EH (cell line): ENCODE measurements around the gene ADRA1B.

Source experiments
- DNase-seq: peaks from one replicate; pipeline ENCODE4 v3.0.0-alpha.2; 2015; ENCODE audit warnings: low read depth

The ADRA1B gene

GRCh38 chr5:159928122-159928909 is 12.0 kb downstream of the ADRA1B start:
- peak; percentile 85 for DNase-seq

DNA sequence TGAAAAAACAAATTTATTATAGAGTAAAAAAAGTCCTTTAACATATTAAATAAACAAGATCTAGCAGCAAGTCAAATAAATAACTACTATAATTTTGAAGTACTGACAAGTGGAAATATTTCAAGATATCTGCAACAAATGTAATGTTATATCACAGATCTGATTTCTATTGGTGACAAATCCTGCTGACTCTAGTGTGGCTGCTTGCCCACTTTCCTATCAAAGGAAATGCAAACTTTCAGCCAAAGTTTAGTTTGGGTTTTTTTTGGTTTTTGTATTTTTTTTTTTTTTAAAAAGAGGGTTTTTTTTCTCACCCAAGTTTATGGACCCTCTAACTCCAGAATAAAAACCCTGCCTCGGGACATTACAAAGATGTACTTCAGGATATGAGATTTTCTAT is 12.9 kb downstream of the ADRA1B start:
- DNase-seq = no peak

DNA sequence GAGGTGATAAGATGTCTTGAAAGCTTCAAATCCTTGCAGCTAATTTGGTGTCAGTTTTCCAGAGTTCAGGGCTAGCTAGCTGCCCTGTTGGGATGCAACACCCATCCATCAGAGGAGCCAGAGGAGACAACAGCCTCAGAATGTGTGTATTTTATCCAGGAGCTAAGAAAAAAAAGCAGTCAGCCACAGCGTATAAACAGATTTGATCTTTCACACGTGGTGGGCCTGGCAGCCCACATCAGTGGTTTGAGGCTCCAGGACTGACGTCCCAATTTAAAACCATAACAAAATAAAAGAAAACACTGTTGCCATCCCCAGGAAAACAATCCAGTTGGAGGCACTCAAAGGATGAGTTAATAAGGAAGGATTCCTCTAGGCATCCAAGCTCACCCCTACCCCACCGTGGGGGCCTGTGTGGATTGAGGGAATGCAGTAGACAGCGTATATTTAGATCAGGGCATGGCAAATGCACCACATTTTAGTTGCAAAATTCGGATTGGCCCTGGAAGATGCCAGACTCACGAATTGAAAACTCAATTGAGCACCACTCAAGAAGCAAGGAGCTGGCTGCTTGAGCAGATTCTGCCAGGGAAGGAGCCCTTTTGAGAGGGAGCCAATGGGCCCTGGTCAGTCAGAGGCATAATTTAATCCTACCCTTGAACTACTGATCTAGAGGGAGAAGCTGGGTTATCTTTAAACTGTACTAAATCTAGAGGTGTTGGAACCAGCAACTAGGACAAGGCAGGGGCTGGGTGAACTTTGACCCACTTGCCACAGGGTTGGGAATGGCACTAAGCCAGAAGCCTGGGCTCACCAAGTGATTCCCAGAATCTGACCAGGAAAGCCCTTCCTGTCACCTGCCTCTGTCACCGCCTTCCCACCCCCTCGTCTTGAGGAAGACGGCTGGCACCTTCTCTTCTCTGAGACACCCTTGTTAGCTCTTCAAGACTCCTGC is 17.5 kb downstream of the ADRA1B start:
- DNase-seq = peak; percentile 9

DNA sequence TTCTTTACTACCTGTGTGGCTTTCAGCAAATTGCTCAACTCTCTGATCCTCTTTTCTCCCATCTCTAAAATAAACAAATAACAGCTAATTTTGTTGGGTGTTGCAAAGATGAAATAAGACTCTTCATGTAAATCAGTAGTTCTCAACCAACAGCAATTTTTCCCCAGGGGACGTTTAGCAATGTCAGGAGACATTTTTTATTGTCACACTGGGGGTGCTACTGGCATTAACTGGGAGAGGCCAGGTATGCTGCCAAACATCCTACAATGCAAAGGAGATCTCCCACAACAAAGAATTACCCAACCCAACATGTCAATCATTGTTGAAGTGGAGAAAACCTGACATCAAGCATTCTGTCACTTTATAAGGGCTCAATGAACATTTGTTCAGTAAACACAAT is 19.7 kb downstream of the ADRA1B start:
- DNase-seq = no peak

GRCh38 chr5:159936686-159937329 is 20.5 kb downstream of the ADRA1B start:
- DNase-seq = no peak

- no peak for DNase-seq
These were observed 21.3 kb downstream of the ADRA1B start for GRCh38 chr5:159937580-159937979.

- no peak for DNase-seq
These were observed 27.0 kb downstream of the ADRA1B start for GRCh38 chr5:159943326-159943725.

- DNase-seq = no peak
These were observed 27.8 kb downstream of the ADRA1B start for GRCh38 chr5:159944056-159944600.

DNA sequence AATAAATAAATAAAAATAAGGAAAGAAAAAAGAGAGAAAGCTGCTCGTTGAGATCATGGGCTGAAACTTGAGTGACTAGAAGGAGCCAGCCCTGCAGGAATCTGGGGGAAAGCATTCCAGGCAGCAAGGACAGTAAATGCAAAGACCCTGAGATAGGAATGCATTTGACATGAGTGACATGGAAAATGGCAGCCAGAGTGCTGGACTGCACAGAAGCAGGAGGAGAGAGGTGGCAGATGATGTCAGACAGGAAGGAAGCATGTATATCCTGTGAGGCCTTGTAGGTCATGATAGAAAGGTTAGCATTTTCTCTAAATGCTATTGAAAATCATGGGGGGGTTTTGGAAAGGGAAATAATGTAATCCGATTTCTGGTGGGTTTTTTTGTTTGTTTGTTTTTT is 29.1 kb downstream of the ADRA1B start:
- no peak for DNase-seq

- DNase-seq = peak; percentile 41
These were observed 31.6 kb downstream of the ADRA1B start for GRCh38 chr5:159947708-159948358.

- peak; percentile 25 for DNase-seq
These were observed 35.1 kb downstream of the ADRA1B start for GRCh38 chr5:159951387-159951786.

DNA sequence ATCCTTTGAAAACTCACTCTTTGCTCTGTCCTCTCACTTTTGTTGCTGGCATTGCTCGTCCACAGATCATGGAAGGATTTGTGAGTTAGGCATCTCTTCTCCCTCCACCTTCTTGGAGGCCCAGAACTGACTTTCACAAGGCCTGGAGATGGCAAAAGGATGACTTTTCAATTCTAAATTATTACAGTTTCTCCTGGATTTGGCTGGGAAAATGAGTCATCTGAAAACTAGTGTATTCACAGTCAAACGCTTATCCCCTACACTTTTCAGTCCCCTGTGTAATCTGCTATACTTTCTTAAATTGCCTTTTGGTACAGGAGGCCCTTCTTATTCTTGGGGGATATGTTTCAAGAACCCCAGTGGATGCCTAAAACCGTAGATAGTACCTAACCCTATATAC is 35.6 kb downstream of the ADRA1B start:
- peak; percentile 29 for DNase-seq

- no peak for DNase-seq
These were observed 37.3 kb downstream of the ADRA1B start for GRCh38 chr5:159953609-159954008.

GRCh38 chr5:159955056-159955624 is 38.9 kb downstream of the ADRA1B start:
- no peak for DNase-seq

DNA sequence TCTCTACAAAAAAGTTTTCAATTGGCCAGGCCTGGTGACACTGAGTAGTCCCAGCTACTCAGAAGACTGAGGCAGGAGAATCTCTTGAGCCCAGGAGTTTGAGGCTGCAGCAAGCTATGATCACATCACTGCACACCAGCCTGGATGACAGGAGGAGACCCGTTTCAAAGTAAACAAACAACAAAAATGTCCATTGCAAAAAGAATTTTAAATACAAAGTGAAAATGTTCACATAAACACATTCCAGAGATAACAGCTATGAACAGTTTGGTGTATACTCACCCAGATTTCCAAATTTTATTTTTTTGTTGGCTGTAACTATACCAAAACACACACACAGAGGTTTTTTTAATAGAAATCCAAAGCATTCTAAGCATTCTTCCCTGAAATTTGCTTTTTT is 39.8 kb downstream of the ADRA1B start:
- DNase-seq = peak; percentile 51

GRCh38 chr5:159961176-159962160 is 45.2 kb downstream of the ADRA1B start:
- DNase-seq = no peak

GRCh38 chr5:159962214-159962613 is 45.9 kb downstream of the ADRA1B start:
- DNase-seq = no peak

- DNase-seq = no peak
These were observed 47.7 kb downstream of the ADRA1B start for GRCh38 chr5:159963935-159964334.

DNA sequence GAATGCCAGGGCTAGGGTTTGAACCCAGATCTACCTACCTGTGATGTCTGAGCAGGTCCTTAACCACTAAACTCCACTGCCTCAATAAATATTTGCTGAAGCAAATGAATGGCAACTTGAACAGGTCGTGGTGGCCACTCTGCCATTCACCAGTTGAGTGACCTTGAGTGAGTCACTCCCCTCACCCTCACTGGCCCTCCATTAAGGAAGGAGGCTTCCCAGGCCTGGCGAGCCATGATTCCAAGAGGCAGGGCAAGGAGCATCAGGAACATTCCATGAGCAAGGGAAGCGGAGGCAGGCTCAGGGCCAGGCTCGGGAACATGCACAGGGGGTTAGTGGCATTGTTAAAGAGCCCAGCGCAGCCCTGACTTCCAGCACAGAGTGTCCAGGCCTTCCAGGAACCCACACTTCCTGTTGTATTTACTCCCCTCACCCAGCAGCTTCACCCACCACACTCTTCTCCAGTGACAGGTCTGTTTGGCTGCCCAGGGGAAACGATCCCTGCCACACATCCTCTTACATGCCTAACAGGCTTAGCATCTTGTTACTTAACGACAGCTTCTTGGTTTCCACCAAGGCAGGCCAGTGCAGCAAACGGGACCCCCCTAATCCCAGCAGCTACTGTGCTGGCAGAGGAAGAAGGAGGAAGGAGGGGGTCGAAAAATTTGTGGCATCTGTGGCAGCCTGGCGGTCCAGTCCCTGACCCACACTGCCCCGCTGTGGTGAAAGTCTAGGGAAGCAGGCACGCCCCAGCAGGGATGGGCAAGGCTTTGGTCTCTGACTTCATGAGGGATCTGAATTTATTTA is 49.0 kb downstream of the ADRA1B start:
- peak; percentile 78 for DNase-seq
